NCI-H524 treated with DMSO at 0.1 percent for 48 hours (cell line): ENCODE results near the gene ERBB2.
"Not testable (repeated sequence)": the region's sequence is repeated elsewhere in the genome, so short reads cannot be mapped to it uniquely, and the experiment has no call there.

Source experiments
- DNase-seq: peaks from one replicate; lab custom pipeline; 2025; lab: John Stamatoyannopoulos, UW

ERBB2 gene

GRCh38 chr17:39678340-39679116 is 21.3 kb upstream of the ERBB2 start:
- DNase-seq: no peak

GRCh38 chr17:39679521-39680192 is 20.2 kb upstream of the ERBB2 start:
- no peak for DNase-seq

DNA sequence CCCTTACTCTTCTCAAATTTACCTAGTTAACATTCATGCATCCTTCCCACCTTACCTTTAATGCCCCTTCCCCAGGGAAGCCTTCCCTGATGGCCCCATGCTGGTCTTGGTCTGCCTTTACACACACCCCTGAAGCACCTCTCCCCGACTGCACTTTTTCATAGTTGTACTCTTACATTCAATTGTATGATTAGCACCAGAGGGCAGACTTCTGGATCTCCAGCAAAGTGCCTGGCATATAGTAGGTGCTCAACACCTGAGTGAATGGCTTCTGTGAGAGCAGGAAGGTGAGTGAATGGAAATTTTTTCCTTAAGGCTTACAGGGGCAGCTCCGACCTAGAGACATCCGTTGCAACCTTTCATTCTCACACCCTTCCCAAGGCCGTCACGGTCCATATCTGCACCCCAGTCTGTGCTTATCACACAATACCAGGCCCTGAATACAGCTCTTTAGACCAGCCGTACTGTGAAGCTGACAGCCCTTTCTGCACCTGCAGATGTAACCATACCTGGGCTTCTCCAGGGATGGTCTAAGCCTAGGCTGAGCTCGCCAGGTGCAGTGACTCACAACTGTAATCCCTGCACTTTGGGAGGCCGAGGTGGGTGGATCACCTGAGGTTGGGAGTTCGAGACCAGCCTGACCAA is 16.4 kb upstream of the ERBB2 start:
- no peak for DNase-seq

DNA sequence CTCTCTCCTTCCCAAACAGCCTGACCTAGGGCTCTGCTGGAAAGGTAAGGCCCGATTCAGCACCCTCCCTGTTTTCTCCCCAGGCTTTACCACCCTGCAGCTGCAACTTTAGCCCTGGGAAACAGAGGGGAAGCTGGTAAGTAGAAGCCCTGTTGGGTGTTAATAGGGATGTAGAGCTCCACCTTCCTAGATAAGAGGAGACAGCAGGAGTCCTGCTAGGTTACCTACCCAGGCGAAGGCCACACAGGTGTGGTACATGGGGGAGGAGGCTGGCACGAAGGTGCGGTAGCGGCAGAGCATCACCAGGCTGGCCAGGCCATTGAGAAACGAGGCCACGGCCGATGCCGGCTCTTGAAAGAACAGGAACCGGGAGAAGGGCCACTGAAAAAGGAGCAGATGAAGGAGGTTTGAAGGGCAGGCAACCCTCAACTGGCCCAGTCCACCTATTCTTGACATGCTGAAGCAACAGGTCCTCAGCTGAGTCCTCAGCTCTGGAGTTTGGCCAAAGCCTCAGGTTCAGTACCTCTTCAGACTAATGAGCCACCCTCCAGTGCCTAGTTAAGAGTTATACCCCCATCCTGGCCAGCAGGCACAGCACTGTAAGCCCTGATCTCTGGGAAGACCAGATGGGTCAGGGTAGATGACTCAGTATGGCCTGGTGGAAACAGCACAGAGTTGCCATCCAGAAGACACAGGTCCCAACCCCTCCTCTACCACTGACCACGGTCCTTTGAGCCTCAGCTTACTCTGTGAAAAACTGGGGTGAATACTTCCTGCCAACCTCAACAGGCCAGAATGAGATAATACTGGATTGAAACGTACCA is 15.3 kb upstream of the ERBB2 start:
- DNase-seq: no peak

DNA sequence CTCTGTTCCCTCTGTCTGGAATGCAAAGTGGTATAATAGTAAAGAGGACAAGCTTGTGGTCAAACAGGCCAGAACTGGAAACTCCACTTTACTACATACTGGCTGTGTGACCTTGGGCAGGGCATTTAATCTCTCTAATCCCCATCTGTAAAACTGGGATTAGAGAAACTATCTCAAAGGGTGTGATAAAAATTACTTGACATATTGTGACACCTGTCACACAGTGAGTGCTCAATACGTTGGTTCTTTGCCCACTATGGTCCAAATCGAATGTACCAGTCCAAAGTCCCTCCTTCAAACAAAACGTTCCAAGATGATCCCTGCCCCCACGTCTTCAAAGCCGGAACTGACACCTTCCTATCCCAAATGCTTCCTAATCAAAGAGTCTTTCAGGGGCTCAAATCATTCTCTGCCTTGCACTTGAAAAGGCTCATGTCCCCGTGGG is 12.7 kb upstream of the ERBB2 start:
- DNase-seq: no peak

GRCh38 chr17:39687546-39688474 is 12.1 kb upstream of the ERBB2 start, which contains the start of gene PGAP3:
Gene PGAP3, minus strand, starts transcription at chr17:39688057. Its CDS starts 43 bp downstream, at chr17:39688014.
- peak; percentile 87 for DNase-seq

DNA sequence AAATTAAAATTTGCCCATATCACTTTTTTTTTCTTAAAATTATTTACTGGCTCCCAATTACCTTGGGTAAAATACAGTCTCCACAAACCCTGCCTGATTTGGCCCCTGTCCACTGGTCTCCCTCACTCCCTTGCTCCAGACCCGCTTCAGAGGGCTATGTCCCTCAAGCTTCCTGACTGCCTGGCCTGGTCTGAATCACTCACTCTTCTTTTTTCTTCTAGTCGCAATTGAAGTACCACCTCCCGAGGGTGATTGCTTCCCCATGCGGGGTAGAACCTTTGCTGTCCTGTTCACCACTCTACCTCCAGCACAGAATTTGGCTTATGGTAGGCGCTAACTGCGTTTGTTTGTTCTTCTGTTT is 11.4 kb upstream of the ERBB2 start:
- DNase-seq: no peak

- no peak for DNase-seq
Measured at GRCh38 chr17:39688945-39689344, 10.9 kb upstream of the ERBB2 start.

- DNase-seq: no peak
Measured at GRCh38 chr17:39694593-39694992, 5.3 kb upstream of the ERBB2 start.

GRCh38 chr17:39695089-39695474 is 4.8 kb upstream of the ERBB2 start:
- no peak for DNase-seq

GRCh38 chr17:39696731-39697130 is 3.1 kb upstream of the ERBB2 start:
- no peak for DNase-seq

- DNase-seq: no peak
Measured at GRCh38 chr17:39697961-39698360, 1.9 kb upstream of the ERBB2 start.

GRCh38 chr17:39699157-39699817 is 577 bp upstream of the ERBB2 start:
- DNase-seq: not testable (repeated sequence)

GRCh38 chr17:39700148-39700987 is 504 bp downstream of the ERBB2 start:
- DNase-seq: no peak

DNA sequence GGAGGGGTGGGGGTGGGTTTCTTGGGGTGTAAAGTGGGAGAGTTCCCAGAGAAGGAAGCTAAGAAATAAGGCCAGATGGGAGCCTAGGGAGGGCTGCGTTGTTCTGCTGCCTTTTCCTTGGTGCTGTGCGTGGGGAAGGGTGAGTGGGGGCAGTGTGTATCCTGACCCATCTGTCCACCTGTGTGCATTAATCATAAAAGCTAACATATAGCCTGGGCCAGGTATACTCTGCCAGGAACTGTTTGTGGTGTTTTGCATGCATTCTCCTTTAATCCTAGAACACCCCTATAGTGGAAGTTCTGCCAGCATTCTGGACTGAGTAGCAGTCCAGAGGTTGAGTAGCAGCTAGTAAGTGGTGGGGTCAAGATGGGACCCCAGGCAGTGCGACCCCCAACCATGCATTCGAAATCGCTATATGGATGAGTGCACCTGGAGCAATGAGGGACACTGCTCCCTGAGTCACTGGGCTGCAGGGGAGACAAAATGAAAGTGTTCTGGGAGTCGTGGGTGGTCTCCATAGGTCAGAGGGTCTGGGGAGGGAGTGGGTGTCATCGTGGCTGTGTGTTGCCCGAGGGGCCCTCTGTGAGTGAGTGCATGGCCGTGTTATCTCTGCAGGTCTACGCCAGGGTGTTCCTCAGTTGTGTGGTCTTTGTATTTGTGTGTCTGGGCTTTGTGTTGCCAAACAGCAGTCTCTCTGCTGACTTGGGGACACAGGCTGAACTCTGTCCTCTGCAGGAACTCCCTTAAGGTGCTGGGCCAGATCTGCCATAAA is 1.3 kb downstream of the ERBB2 start:
- DNase-seq: no peak

DNA sequence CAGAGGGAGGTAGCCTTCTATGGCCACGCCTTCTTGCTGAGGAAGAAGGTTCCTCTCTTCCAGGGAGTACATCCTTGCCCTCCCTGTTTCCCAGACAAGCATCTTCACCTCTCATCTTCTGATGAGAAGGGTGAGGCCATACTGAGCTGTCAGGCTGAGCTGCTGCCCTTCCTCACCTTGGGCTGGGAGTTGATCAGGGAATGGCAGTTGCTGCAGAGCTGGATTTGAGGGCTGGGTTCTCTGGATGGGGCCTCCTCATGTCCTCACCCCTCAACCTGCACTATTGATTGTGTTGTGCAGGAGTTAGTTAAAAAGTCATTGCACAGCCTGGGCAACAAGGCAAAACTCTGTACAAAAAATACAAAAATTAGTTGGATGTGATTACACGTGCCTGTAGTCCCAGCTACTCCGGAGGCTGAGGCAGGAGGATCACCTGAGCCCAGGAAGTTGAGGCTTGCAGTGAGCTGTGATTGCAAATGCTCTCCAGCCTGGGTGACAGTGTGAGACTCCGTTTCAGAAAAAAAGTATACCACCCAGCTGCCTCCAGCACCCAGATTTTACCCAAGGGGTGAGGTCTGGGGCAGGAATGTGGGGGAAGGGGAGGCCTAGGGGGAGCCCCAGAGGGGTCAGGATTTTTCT is 2.0 kb downstream of the ERBB2 start:
- no peak for DNase-seq

GRCh38 chr17:39702901-39703893 is 3.3 kb downstream of the ERBB2 start:
- no peak for DNase-seq
